ENCODE results near the gene PPP1R16B. TPM values are rescaled to one million over a fixed set of nuclear protein-coding genes. Genes with fewer than 3 reads are reported as not detected.

Gene PPP1R16B
- total and polyA plus RNA-seq, 5 donors from 2014 or later: 16.5 to 84.1 (median 25.1) TPM

GRCh38 chr20:38835792-38836191, 30.3 kb downstream of the PPP1R16B start:
- H3K4me1 ChIP-seq (ENCODE audit: control insufficient read depth, insufficient read depth, low read length, poor library complexity, severe bottlenecking): peaks cover 57% of the 10 kb centered on the region
- DNase-seq: no peak
- peaks cover 25% of the 10 kb centered on the region for H3K36me3 ChIP-seq (ENCODE audit: control insufficient read depth, insufficient read depth, low read length)
- no peak overlapping the region for H3K4me3 ChIP-seq (ENCODE audit: low read depth, low read length)
- Mint-ChIP-seq H3K27me3 (no peaks in the 10 kb centered on the region), H3K4me3 (peak overlapping the region in 1 of 4 donors; percentile 28), H3K9me3 (no peaks in the 10 kb centered on the region), H3K36me3 (peaks cover 35% of the 10 kb centered on the region), H3K4me1 (peaks cover 22 to 71% (median 53%) of the 10 kb centered on the region in 4 donors), H3K27ac (no peak overlapping the region)
- no peaks in the 10 kb centered on the region for H3K27me3 ChIP-seq (ENCODE audit: control insufficient read depth, insufficient read depth, low read length)
- H3K9me3 ChIP-seq (ENCODE audit: control insufficient read depth in 2 of 2, low read length in 2 of 2): no peaks in the 10 kb centered on the region
- no peak for ATAC-seq (ENCODE audit: low read depth in 2 of 2)
- H3K27ac ChIP-seq (ENCODE audit: insufficient read depth, low read length, poor library complexity, severe bottlenecking): no peak overlapping the region

GRCh38 chr20:38836991-38837390, 31.5 kb downstream of the PPP1R16B start:
- H3K27ac Mint-ChIP-seq: peak overlapping the region in 2 of 3 donors; percentile 61 to 67
- no peaks in the 10 kb centered on the region for H3K9me3 Mint-ChIP-seq
- DNase-seq: no peak
- H3K27ac ChIP-seq (ENCODE audit: insufficient read depth, low read length, poor library complexity, severe bottlenecking): no peak overlapping the region
- H3K27me3 Mint-ChIP-seq: no peaks in the 10 kb centered on the region
- no peaks in the 10 kb centered on the region for H3K9me3 ChIP-seq (ENCODE audit: control insufficient read depth in 2 of 2, low read length in 2 of 2)
- H3K36me3 Mint-ChIP-seq: peaks cover 25% of the 10 kb centered on the region
- H3K4me1 ChIP-seq (ENCODE audit: control insufficient read depth, insufficient read depth, low read length, poor library complexity, severe bottlenecking): peaks cover 65% of the 10 kb centered on the region
- H3K4me3 Mint-ChIP-seq: no peak overlapping the region
- no peaks in the 10 kb centered on the region for H3K27me3 ChIP-seq (ENCODE audit: control insufficient read depth, insufficient read depth, low read length)
- peaks cover 22 to 71% (median 51%) of the 10 kb centered on the region in 4 donors for H3K4me1 Mint-ChIP-seq
- H3K4me3 ChIP-seq (ENCODE audit: low read depth, low read length): no peak overlapping the region
- ATAC-seq (ENCODE audit: low read depth in 2 of 2): no peak
- H3K36me3 ChIP-seq (ENCODE audit: control insufficient read depth, insufficient read depth, low read length): peaks cover 24% of the 10 kb centered on the region

DNA sequence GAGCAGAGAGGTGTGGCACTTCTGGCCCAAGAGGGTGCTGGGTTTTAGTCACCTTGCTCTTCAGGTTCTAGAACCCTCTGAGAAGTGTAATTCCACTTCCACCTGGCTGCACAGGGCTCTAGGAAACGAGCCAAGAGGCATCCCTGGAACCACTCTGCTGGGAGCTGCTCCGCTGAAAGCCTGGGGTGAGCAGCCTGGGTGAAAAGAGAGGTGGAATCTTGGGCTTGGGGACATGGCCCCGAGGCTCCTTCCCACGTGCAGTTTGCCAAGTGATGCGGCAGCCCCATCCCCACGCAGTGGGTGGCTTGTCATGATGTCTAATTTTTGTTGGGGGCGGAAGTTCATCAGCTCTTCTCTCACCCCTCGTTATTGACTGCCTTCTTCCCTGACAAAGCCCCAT, 32.8 kb downstream of the PPP1R16B start:
- Mint-ChIP-seq H3K36me3 (peaks cover 16% of the 10 kb centered on the region), H3K9me3 (no peaks in the 10 kb centered on the region), H3K27me3 (no peaks in the 10 kb centered on the region), H3K27ac (peak overlapping the region; percentile 26 to 99 (median 98)), H3K4me1 (peaks cover 23 to 71% (median 52%) of the 10 kb centered on the region in 4 donors), H3K4me3 (no peak overlapping the region)
- Histone ChIP-seq H3K4me1 (ENCODE audit: control insufficient read depth, insufficient read depth, low read length, poor library complexity, severe bottlenecking) (peaks cover 65% of the 10 kb centered on the region), H3K9me3 (ENCODE audit: control insufficient read depth in 2 of 2, low read length in 2 of 2) (no peaks in the 10 kb centered on the region), H3K4me3 (ENCODE audit: low read depth, low read length) (no peak overlapping the region), H3K36me3 (ENCODE audit: control insufficient read depth, insufficient read depth, low read length) (peaks cover 23% of the 10 kb centered on the region), H3K27ac (ENCODE audit: insufficient read depth, low read length, poor library complexity, severe bottlenecking) (peak overlapping the region; percentile 24), H3K27me3 (ENCODE audit: control insufficient read depth, insufficient read depth, low read length) (no peaks in the 10 kb centered on the region)
- DNase-seq (no peak), ATAC-seq (ENCODE audit: low read depth in 2 of 2) (no peak)

DNA sequence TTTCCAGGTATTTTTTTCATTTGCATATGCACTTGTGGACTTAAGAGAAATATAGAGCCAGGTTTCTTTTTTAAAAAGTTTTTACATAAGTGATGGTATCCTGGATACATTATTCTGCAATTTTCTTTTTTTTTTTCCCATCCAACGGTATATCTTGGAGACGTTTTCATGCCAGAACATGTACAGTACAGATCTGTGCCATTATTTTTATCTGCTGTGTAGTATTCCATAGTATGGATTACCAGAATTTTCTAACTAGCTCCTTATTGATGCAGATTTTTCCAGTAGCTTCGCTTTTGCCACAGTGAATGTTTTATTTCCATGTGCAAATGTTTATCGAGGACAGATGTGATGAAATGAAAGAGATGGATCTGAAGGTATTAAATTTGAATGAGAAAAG, 34.1 kb downstream of the PPP1R16B start:
- H3K36me3 ChIP-seq (ENCODE audit: control insufficient read depth, insufficient read depth, low read length): peaks cover 23% of the 10 kb centered on the region
- Mint-ChIP-seq H3K27ac (peak overlapping the region; percentile 98 to 99 (median 98)), H3K36me3 (peaks cover 16% of the 10 kb centered on the region), H3K4me3 (peak overlapping the region; percentile 60 to 85 (median 70)), H3K27me3 (no peaks in the 10 kb centered on the region), H3K9me3 (no peaks in the 10 kb centered on the region), H3K4me1 (peaks cover 30 to 72% (median 52%) of the 10 kb centered on the region in 4 donors)
- H3K9me3 ChIP-seq (ENCODE audit: control insufficient read depth in 2 of 2, low read length in 2 of 2): no peaks in the 10 kb centered on the region
- no peak for ATAC-seq (ENCODE audit: low read depth in 2 of 2)
- H3K4me3 ChIP-seq (ENCODE audit: low read depth, low read length): peak overlapping the region; percentile 61
- H3K27ac ChIP-seq (ENCODE audit: insufficient read depth, low read length, poor library complexity, severe bottlenecking): peak overlapping the region; percentile 95
- peaks cover 70% of the 10 kb centered on the region for H3K4me1 ChIP-seq (ENCODE audit: control insufficient read depth, insufficient read depth, low read length, poor library complexity, severe bottlenecking)
- H3K27me3 ChIP-seq (ENCODE audit: control insufficient read depth, insufficient read depth, low read length): no peaks in the 10 kb centered on the region
- no peak for DNase-seq

- DNase-seq (peak in 1 of 3 donors; percentile 28), ATAC-seq (ENCODE audit: low read depth in 2 of 2) (peak in 1 of 2 donors; percentile 4)
- H3K27ac Mint-ChIP-seq: peak overlapping the region; percentile 98 to 99 (median 98)
- H3K27me3 ChIP-seq (ENCODE audit: control insufficient read depth, insufficient read depth, low read length): no peaks in the 10 kb centered on the region
- peaks cover 76% of the 10 kb centered on the region for H3K4me1 ChIP-seq (ENCODE audit: control insufficient read depth, insufficient read depth, low read length, poor library complexity, severe bottlenecking)
- H3K9me3 Mint-ChIP-seq: no peaks in the 10 kb centered on the region
- no peaks in the 10 kb centered on the region for H3K27me3 Mint-ChIP-seq
- peaks cover 23% of the 10 kb centered on the region for H3K36me3 ChIP-seq (ENCODE audit: control insufficient read depth, insufficient read depth, low read length)
- no peaks in the 10 kb centered on the region for H3K9me3 ChIP-seq (ENCODE audit: control insufficient read depth in 2 of 2, low read length in 2 of 2)
- H3K4me1 Mint-ChIP-seq: peaks cover 35 to 75% (median 55%) of the 10 kb centered on the region in 4 donors
- H3K4me3 Mint-ChIP-seq: peak overlapping the region; percentile 81 to 88 (median 84)
- H3K36me3 Mint-ChIP-seq: peaks cover 20% of the 10 kb centered on the region
- H3K4me3 ChIP-seq (ENCODE audit: low read depth, low read length): peak overlapping the region; percentile 61
- peak overlapping the region; percentile 95 for H3K27ac ChIP-seq (ENCODE audit: insufficient read depth, low read length, poor library complexity, severe bottlenecking)
These were observed 34.8 kb downstream of the PPP1R16B start for GRCh38 chr20:38840053-38840893.

GRCh38 chr20:38840894-38841470, 35.5 kb downstream of the PPP1R16B start:
- peak overlapping the region; percentile 81 to 88 (median 84) for H3K4me3 Mint-ChIP-seq
- H3K27ac ChIP-seq (ENCODE audit: insufficient read depth, low read length, poor library complexity, severe bottlenecking): peak overlapping the region; percentile 95
- H3K36me3 ChIP-seq (ENCODE audit: control insufficient read depth, insufficient read depth, low read length): peaks cover 19% of the 10 kb centered on the region
- ATAC-seq (ENCODE audit: low read depth in 2 of 2): peak; percentile 66 to 68
- no peaks in the 10 kb centered on the region for H3K9me3 Mint-ChIP-seq
- peaks cover 38 to 82% (median 61%) of the 10 kb centered on the region in 4 donors for H3K4me1 Mint-ChIP-seq
- H3K27me3 Mint-ChIP-seq: no peaks in the 10 kb centered on the region
- peak overlapping the region; percentile 98 to 99 (median 98) for H3K27ac Mint-ChIP-seq
- H3K4me3 ChIP-seq (ENCODE audit: low read depth, low read length): peak overlapping the region; percentile 72
- H3K4me1 ChIP-seq (ENCODE audit: control insufficient read depth, insufficient read depth, low read length, poor library complexity, severe bottlenecking): peaks cover 80% of the 10 kb centered on the region
- no peaks in the 10 kb centered on the region for H3K9me3 ChIP-seq (ENCODE audit: control insufficient read depth in 2 of 2, low read length in 2 of 2)
- H3K36me3 Mint-ChIP-seq: peaks cover 20% of the 10 kb centered on the region
- no peaks in the 10 kb centered on the region for H3K27me3 ChIP-seq (ENCODE audit: control insufficient read depth, insufficient read depth, low read length)
- DNase-seq: peak in 2 of 3 donors; percentile 39 to 79

DNA sequence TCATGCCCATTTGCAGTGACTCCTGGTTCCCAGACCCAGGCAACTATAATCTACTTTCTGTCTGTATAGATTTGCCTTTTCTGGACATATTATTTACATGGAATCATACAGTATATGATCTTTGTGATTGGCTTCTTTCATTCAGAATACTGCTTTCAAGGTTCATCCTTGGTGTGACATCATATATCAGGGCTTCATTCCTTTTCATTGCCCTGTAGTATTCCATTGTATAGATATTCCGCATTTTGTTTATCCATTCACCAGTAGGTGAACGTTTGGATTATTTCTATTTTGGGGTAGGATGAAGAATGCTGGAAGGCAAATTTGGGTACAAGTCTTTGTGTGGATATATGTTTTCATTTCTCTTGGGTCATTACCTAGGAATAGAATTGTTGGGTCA, 36.1 kb downstream of the PPP1R16B start:
- H3K36me3 ChIP-seq (ENCODE audit: control insufficient read depth, insufficient read depth, low read length): peaks cover 13% of the 10 kb centered on the region
- no peak for ATAC-seq (ENCODE audit: low read depth in 2 of 2)
- Mint-ChIP-seq H3K27ac (peak overlapping the region; percentile 98 to 99 (median 98)), H3K27me3 (no peaks in the 10 kb centered on the region), H3K4me1 (peaks cover 41 to 88% (median 65%) of the 10 kb centered on the region in 4 donors), H3K9me3 (no peaks in the 10 kb centered on the region), H3K36me3 (peaks cover 20% of the 10 kb centered on the region), H3K4me3 (peak overlapping the region; percentile 81 to 88 (median 84))
- H3K27ac ChIP-seq (ENCODE audit: insufficient read depth, low read length, poor library complexity, severe bottlenecking): peak overlapping the region; percentile 95
- no peaks in the 10 kb centered on the region for H3K27me3 ChIP-seq (ENCODE audit: control insufficient read depth, insufficient read depth, low read length)
- no peak for DNase-seq
- H3K4me1 ChIP-seq (ENCODE audit: control insufficient read depth, insufficient read depth, low read length, poor library complexity, severe bottlenecking): peaks cover 82% of the 10 kb centered on the region
- H3K9me3 ChIP-seq (ENCODE audit: control insufficient read depth in 2 of 2, low read length in 2 of 2): no peaks in the 10 kb centered on the region
- peak overlapping the region; percentile 72 for H3K4me3 ChIP-seq (ENCODE audit: low read depth, low read length)

All from CD4-positive, CD25-positive, alpha-beta regulatory T cell (primary cell).